HEK293 (cell line): ENCODE results near the gene SPRN.

Source experiments
- CTCF ChIA-PET: fragments of 350-600 bp; formaldehyde crosslinking; extraction: SDS; loops from one replicate; lab custom pipeline; 2021; ENCODE audit warnings: antibody characterized with exemption; lab: Yijun Ruan, JAX
- POLR2A ChIA-PET: fragments of 300-600 bp; formaldehyde crosslinking; extraction: SDS; loops from one replicate; lab custom pipeline; 2020; ENCODE audit warnings: antibody characterized with exemption, inconsistent platforms; lab: Yijun Ruan, JAX
- H3K27ac ChIP-seq: fragments of 200-500 bp; sonication (Bioruptor generic); 2 replicates; pipeline ENCODE4 v1.5.1; 2014; ENCODE audit warnings: low read depth, low read length, control low read depth, inconsistent platforms; ENCODE audit errors: extremely low read depth
- H3K36me3 ChIP-seq, 2 experiments: fragments of 200-500 bp in 1 of 2; sonication (Bioruptor generic) in 1 of 2; 1 replicate in 1 of 2; 2 replicates in 1 of 2; pipeline ENCODE4 v1.5.1; 2014 to 2017; ENCODE audit warnings: inconsistent platforms in 2 of 2, low read length in 2 of 2; ENCODE audit not compliant: control insufficient read depth in 2 of 2, insufficient read depth in 1 of 2
- H3K4me1 ChIP-seq: fragments of 200-500 bp; sonication (Bioruptor generic); 2 replicates; pipeline ENCODE4 v1.5.1; 2014; ENCODE audit warnings: mild to moderate bottlenecking, low read length, inconsistent platforms; ENCODE audit not compliant: control insufficient read depth, insufficient read depth
- H3K4me3 ChIP-seq: 2 replicates; pipeline ENCODE4 v1.5.1; 2011; ENCODE audit warnings: low read depth, mild to moderate bottlenecking, control low read depth, low read length, moderate library complexity
- H3K9me3 ChIP-seq: fragments of 200-500 bp; sonication (Bioruptor generic); 2 replicates; pipeline ENCODE4 v1.5.1; 2014; ENCODE audit warnings: low read depth, low read length, inconsistent platforms; ENCODE audit not compliant: control insufficient read depth, insufficient read depth
- ATF2 ChIP-seq: fragments of 450-650 bp; formaldehyde crosslinking; IDR thresholded peaks from 2 replicates; pipeline ENCODE4 v1.5.1; 2016; ENCODE audit warnings: missing biosample characterization, missing genetic modification characterization, low read depth
- KLF10 ChIP-seq: fragments of 450-650 bp; IDR thresholded peaks from 2 replicates; pipeline ENCODE4 v1.5.1; 2018; ENCODE audit warnings: missing biosample characterization, mild to moderate bottlenecking, missing genetic modification characterization
- PRDM2 ChIP-seq: fragments of 450-650 bp; formaldehyde crosslinking; IDR thresholded peaks from 2 replicates; pipeline ENCODE4 v1.5.1; 2016; ENCODE audit warnings: missing biosample characterization, missing genetic modification characterization, borderline replicate concordance
- PRDM4 ChIP-seq: fragments of 450-650 bp; formaldehyde crosslinking; IDR thresholded peaks from 2 replicates; pipeline ENCODE4 v1.5.1; 2017; ENCODE audit warnings: missing biosample characterization, missing genetic modification characterization
- SCRT2 ChIP-seq: fragments of 450-650 bp; formaldehyde crosslinking; IDR thresholded peaks from 2 replicates; pipeline ENCODE4 v1.5.1; 2016; ENCODE audit warnings: missing biosample characterization, missing genetic modification characterization
- ZBTB17 ChIP-seq: fragments of 450-650 bp; formaldehyde crosslinking; IDR thresholded peaks from 2 replicates; pipeline ENCODE4 v1.5.1; 2016; ENCODE audit warnings: missing biosample characterization, missing genetic modification characterization
- ZNF112 ChIP-seq: fragments of 450-650 bp; formaldehyde crosslinking; IDR thresholded peaks from 2 replicates; pipeline ENCODE4 v1.5.0; 2017; ENCODE audit warnings: missing biosample characterization, missing genetic modification characterization
- ZNF140 ChIP-seq: fragments of 450-650 bp; formaldehyde crosslinking; IDR thresholded peaks from 2 replicates; pipeline ENCODE4 v1.5.1; 2016; ENCODE audit warnings: missing biosample characterization, missing genetic modification characterization
- ZNF146 ChIP-seq: fragments of 450-650 bp; formaldehyde crosslinking; IDR thresholded peaks from 2 replicates; pipeline ENCODE4 v1.5.1; 2016; ENCODE audit warnings: missing biosample characterization, missing genetic modification characterization
- ZNF2 ChIP-seq: fragments of 450-650 bp; formaldehyde crosslinking; IDR thresholded peaks from 2 replicates; pipeline ENCODE4 v1.5.1; 2016; ENCODE audit warnings: missing biosample characterization, missing genetic modification characterization
- ZNF292 ChIP-seq: fragments of 450-650 bp; formaldehyde crosslinking; IDR thresholded peaks from 2 replicates; pipeline ENCODE4 v1.5.1; 2016; ENCODE audit warnings: low read depth, missing biosample characterization, missing genetic modification characterization, borderline replicate concordance
- ZNF423 ChIP-seq: fragments of 450-650 bp; formaldehyde crosslinking; IDR thresholded peaks from 2 replicates; pipeline ENCODE4 v1.5.1; 2016; ENCODE audit warnings: missing biosample characterization, missing genetic modification characterization
- ZNF433 ChIP-seq: fragments of 450-650 bp; formaldehyde crosslinking; IDR thresholded peaks from 2 replicates; pipeline ENCODE4 v1.5.1; 2016; ENCODE audit warnings: missing biosample characterization, missing genetic modification characterization, low read depth
- ZNF521 ChIP-seq: fragments of 450-650 bp; formaldehyde crosslinking; IDR thresholded peaks from 2 replicates; pipeline ENCODE4 v1.5.1; 2017; ENCODE audit warnings: missing biosample characterization, mild to moderate bottlenecking, missing genetic modification characterization
- ZNF549 ChIP-seq: fragments of 450-650 bp; IDR thresholded peaks from 2 replicates; pipeline ENCODE4 v1.5.1; 2018; ENCODE audit warnings: missing biosample characterization, missing genetic modification characterization, mild to moderate bottlenecking, inconsistent platforms, moderate library complexity
- ZNF555 ChIP-seq: fragments of 450-650 bp; formaldehyde crosslinking; conservative IDR thresholded peaks from 2 replicates; pipeline ENCODE4 v1.5.1; 2017; ENCODE audit warnings: missing biosample characterization, mild to moderate bottlenecking, missing genetic modification characterization, inconsistent platforms
- ZNF571 ChIP-seq: fragments of 450-650 bp; formaldehyde crosslinking; IDR thresholded peaks from 2 replicates; pipeline ENCODE4 v1.5.0; 2017; ENCODE audit warnings: missing biosample characterization, missing genetic modification characterization
- ZNF629 ChIP-seq: fragments of 450-650 bp; formaldehyde crosslinking; IDR thresholded peaks from 2 replicates; pipeline ENCODE4 v1.5.1; 2017; ENCODE audit warnings: missing biosample characterization, missing genetic modification characterization
- ZNF776 ChIP-seq: fragments of 450-650 bp; formaldehyde crosslinking; IDR thresholded peaks from 2 replicates; pipeline ENCODE4 v1.5.0; 2017; ENCODE audit warnings: missing biosample characterization, missing genetic modification characterization, borderline replicate concordance

Gene SPRN

GRCh38 chr10:133397938-133398337 is 26.5 kb downstream of the SPRN start:
- no peaks in the 10 kb centered on the region for H3K4me1 ChIP-seq
- H3K27ac ChIP-seq: no peak overlapping the region
- ChIA-PET CTCF (interaction anchor here (0.7 kb wide), 1 partner anchor 195 kb away, joined by 3 read pairs; no protein-coding TSS in a partner anchor), POLR2A (no interaction called here)
- H3K4me3 ChIP-seq: no peak overlapping the region
- no peaks in the 10 kb centered on the region for H3K9me3 ChIP-seq
- TF ChIP-seq SCRT2: peak; percentile 61; the same call in 1 of the 2 replicates
- TF ChIP-seq ZNF423 (tag by site-specific recombination): no peak
- H3K36me3 ChIP-seq: peaks cover 21 to 74% of the 10 kb centered on the region in 2 experiments

GRCh38 chr10:133396035-133396624 is 28.3 kb downstream of the SPRN start:
- no peak overlapping the region for H3K27ac ChIP-seq
- H3K4me3 ChIP-seq: no peak overlapping the region
- ChIA-PET POLR2A (no interaction called here), CTCF (interaction anchor here (1.8 kb wide), 1 partner anchor 66 kb away, joined by 10 read pairs; no protein-coding TSS in a partner anchor)
- TF ChIP-seq ZNF555 (no peak), ZNF112 (tag by site-specific recombination) (no peak), ZNF2 (tag by site-specific recombination) (no peak), ZNF140 (no peak), PRDM2 (tag by site-specific recombination) (no peak), ZBTB17 (tag by site-specific recombination) (no peak), PRDM4 (tag by site-specific recombination) (no peak), ZNF776 (tag by site-specific recombination) (no peak), ZNF629 (tag by site-specific recombination) (no peak), ZNF549 (tag by site-specific recombination) (no peak), ZNF521 (tag by site-specific recombination) (no peak), ZNF433 (tag by site-specific recombination) (no peak), ZNF571 (no peak), KLF10 (tag by site-specific recombination) (no peak), ATF2 (tag by site-specific recombination) (no peak), ZNF292 (tag by site-specific recombination) (no peak), ZNF146 (tag by site-specific recombination) (no peak)
- no peaks in the 10 kb centered on the region for H3K9me3 ChIP-seq
- no peaks in the 10 kb centered on the region for H3K4me1 ChIP-seq
- peaks cover 21 to 57% of the 10 kb centered on the region in 2 experiments for H3K36me3 ChIP-seq
